KMS-11 (cell line): Measurements from ENCODE around the gene TRIM66.

ENCODE experiments used
- H2AFZ ChIP-seq: fragments of 200-600 bp; sonication (generic); 2 replicates; pipeline ENCODE4 v1.6.1; 2016; ENCODE audit warnings: antibody characterized with exemption, mixed run types, low read depth
- H3K27ac ChIP-seq: fragments of 200-600 bp; sonication (generic); 2 replicates; pipeline ENCODE4 v1.6.1; 2016; ENCODE audit warnings: mild to moderate bottlenecking, mixed run types
- H3K27me3 ChIP-seq: fragments of 200-600 bp; sonication (generic); 2 replicates; pipeline ENCODE4 v1.6.1; 2017; ENCODE audit warnings: mild to moderate bottlenecking, low read depth, mixed run types, moderate library complexity; ENCODE audit not compliant: insufficient read depth
- H3K36me3 ChIP-seq: fragments of 200-600 bp; sonication (generic); 2 replicates; pipeline ENCODE4 v1.6.1; 2017; ENCODE audit warnings: mild to moderate bottlenecking, mixed run types; ENCODE audit not compliant: insufficient read depth
- H3K4me1 ChIP-seq: fragments of 200-600 bp; sonication (generic); 2 replicates; pipeline ENCODE4 v1.6.1; 2016; ENCODE audit warnings: mild to moderate bottlenecking, low read depth, mixed run types; ENCODE audit not compliant: poor library complexity, severe bottlenecking
- H3K4me2 ChIP-seq: fragments of 200-600 bp; sonication (generic); 2 replicates; pipeline ENCODE4 v1.7.0; 2016; ENCODE audit warnings: mild to moderate bottlenecking, mixed run types
- H3K4me3 ChIP-seq: fragments of 200-600 bp; sonication (generic); IDR thresholded peaks from 2 replicates; pipeline ENCODE4 v1.6.1; 2017; ENCODE audit warnings: low read depth, low read length, mixed read lengths; ENCODE audit not compliant: insufficient read depth
- H3K79me2 ChIP-seq: fragments of 200-600 bp; sonication (generic); 2 replicates; pipeline ENCODE4 v1.6.1; 2016; ENCODE audit warnings: low read depth, mixed run types; ENCODE audit not compliant: insufficient read depth
- H3K9ac ChIP-seq: fragments of 200-600 bp; sonication (generic); 2 replicates; pipeline ENCODE4 v1.6.1; 2016; ENCODE audit warnings: mild to moderate bottlenecking, mixed run types
- H4K20me1 ChIP-seq: fragments of 200-600 bp; sonication (generic); 2 replicates; pipeline ENCODE4 v1.6.1; 2016; ENCODE audit warnings: mild to moderate bottlenecking, mixed run types; ENCODE audit not compliant: insufficient read depth
- TF ChIP-seq, protein P1 (sequence below): fragments of 200-600 bp; sonication (generic); conservative IDR thresholded peaks from 2 replicates; pipeline ENCODE4 v1.6.1; 2017; ENCODE audit warnings: low read depth, mild to moderate bottlenecking, antibody characterized with exemption, low read length, moderate library complexity, mixed read lengths

TRIM66 gene

DNA sequence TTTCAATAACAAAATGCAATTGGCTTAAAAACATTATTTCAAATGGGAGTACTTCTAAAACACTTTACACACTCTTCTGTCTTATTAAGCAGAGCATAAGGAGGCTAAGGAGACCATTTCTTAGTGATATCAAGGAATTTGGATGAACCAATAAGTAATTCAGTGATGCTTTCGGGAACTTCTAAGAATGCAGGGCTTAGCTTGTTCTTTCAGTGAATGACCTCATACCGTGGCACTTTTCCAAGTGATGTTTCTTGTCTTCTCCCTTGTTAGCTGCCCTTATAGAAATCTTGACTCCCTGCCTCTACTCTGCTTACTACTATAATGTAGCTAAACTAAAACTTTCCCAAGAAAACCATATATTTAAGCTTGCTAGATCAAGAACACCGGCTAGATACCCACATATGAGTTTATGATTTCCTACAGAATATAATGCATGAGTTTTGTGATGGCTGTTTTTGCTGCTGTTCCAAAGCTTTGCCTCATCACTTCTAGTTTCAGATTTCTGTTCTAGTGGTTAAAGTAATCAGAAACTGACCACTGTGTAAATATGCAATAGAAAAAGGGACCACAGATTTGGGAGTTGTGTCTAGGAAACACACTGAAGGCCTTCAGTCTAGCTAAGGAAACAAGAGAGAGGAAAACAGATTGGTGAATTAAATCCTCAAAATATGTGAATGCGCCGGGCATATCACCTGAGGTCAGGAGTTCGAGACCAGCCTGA is 50.9 kb downstream of the TRIM66 start:
- Histone ChIP-seq H3K27ac (peak overlapping the region; percentile 86), H3K4me1 (peaks cover 70% of the 10 kb centered on the region), H3K79me2 (no peaks in the 10 kb centered on the region), H3K4me3 (no peak overlapping the region), H3K9ac (peak overlapping the region; percentile 26; the same call in 1 of the 2 replicates), H3K27me3 (no peaks in the 10 kb centered on the region), H2AFZ (peak overlapping the region; percentile 31; the same call in 1 of the 2 replicates), H4K20me1 (no peaks in the 10 kb centered on the region), H3K36me3 (no peaks in the 10 kb centered on the region), H3K4me2 (peak overlapping the region; percentile 74)
- TF ChIP-seq, protein P1, sequence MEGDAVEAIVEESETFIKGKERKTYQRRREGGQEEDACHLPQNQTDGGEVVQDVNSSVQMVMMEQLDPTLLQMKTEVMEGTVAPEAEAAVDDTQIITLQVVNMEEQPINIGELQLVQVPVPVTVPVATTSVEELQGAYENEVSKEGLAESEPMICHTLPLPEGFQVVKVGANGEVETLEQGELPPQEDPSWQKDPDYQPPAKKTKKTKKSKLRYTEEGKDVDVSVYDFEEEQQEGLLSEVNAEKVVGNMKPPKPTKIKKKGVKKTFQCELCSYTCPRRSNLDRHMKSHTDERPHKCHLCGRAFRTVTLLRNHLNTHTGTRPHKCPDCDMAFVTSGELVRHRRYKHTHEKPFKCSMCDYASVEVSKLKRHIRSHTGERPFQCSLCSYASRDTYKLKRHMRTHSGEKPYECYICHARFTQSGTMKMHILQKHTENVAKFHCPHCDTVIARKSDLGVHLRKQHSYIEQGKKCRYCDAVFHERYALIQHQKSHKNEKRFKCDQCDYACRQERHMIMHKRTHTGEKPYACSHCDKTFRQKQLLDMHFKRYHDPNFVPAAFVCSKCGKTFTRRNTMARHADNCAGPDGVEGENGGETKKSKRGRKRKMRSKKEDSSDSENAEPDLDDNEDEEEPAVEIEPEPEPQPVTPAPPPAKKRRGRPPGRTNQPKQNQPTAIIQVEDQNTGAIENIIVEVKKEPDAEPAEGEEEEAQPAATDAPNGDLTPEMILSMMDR: no peak

DNA sequence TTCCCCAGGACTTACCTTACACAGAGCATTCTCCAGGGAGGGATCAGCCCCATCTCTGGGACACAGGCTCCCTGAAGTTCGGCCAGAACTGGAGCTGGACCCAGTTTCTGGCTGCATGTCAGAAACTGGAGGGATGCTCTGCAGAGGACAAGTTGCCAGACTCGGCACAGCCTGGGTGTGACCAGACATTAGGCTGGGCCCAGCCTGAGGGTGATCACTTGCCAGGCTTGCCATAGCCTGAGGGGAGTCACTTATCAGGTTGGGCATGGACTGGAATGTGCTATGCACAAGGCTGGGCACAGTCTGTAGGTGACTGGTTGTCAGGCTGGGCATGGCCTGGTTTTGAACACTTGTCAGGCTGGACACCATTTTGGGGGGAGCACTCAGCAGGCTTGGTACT is 57.8 kb downstream of the TRIM66 start:
- H4K20me1 ChIP-seq: no peaks in the 10 kb centered on the region
- no peak overlapping the region for H3K4me2 ChIP-seq
- no peak overlapping the region for H2AFZ ChIP-seq
- H3K4me1 ChIP-seq: peaks cover 9% of the 10 kb centered on the region
- no peaks in the 10 kb centered on the region for H3K79me2 ChIP-seq
- TF ChIP-seq, protein P1: no peak
- H3K9ac ChIP-seq: no peak overlapping the region
- H3K27me3 ChIP-seq: no peaks in the 10 kb centered on the region
- no peaks in the 10 kb centered on the region for H3K36me3 ChIP-seq
- H3K27ac ChIP-seq: no peak overlapping the region
- no peak overlapping the region for H3K4me3 ChIP-seq

GRCh38 chr11:8621147-8621546 is 61.3 kb downstream of the TRIM66 start:
- Histone ChIP-seq H3K27me3 (no peaks in the 10 kb centered on the region), H3K4me2 (no peak overlapping the region), H3K9ac (no peak overlapping the region), H2AFZ (no peak overlapping the region), H3K27ac (no peak overlapping the region), H3K4me1 (no peaks in the 10 kb centered on the region), H4K20me1 (no peaks in the 10 kb centered on the region), H3K36me3 (no peaks in the 10 kb centered on the region), H3K4me3 (no peak overlapping the region), H3K79me2 (no peaks in the 10 kb centered on the region)
- TF ChIP-seq, protein P1: no peak

DNA sequence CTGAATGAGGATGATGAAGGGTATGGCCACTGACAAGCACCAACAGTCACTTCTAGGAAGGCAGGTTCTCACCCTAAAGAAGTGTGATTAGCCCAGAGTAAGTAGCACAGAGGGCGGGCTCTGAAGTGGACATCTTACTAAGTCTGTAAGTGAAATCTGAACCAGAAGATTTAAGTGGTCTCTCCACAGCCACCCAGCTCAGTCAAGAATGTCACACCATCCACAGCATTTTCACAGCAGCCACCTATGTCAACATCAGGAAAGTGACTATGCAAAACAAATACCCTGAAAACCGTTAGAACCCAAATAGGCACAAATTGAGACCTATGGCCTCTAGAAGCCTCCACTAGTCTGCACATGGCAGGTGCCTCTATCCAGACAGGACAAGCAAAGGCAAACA is 65.4 kb downstream of the TRIM66 start:
- Histone ChIP-seq H3K4me1 (peaks cover 7% of the 10 kb centered on the region), H3K36me3 (no peaks in the 10 kb centered on the region), H3K27me3 (no peaks in the 10 kb centered on the region), H3K4me2 (no peak overlapping the region), H3K9ac (no peak overlapping the region), H3K4me3 (no peak overlapping the region), H3K79me2 (no peaks in the 10 kb centered on the region), H2AFZ (no peak overlapping the region), H4K20me1 (no peaks in the 10 kb centered on the region), H3K27ac (no peak overlapping the region)
- TF ChIP-seq, protein P1: no peak
